Umbilical cord (tissue), 2 donors: Measurements from ENCODE around the gene AJAP1. TPM values are rescaled to one million over a fixed set of nuclear protein-coding genes. Genes with fewer than 3 reads are reported as not detected.
A peak's percentile ranks its signal among the peaks of the same experiment; 100 is the strongest.
"Not testable (repeated sequence)": the region's sequence is repeated elsewhere in the genome, so short reads cannot be mapped to it uniquely, and the experiment has no call there.

Experiments used
- DNase-seq: peaks from one replicate; pipeline ENCODE4 v3.0.0-alpha.2; 2015; ENCODE audit warnings: low spot score
- total RNA-seq: library from RNA; depleted of rRNA; stranded (reverse); fragments of >200 nt; gene quantifications from one replicate; pipeline ENCODE4 v1.2.3, GENCODE V29; 2014; ENCODE audit warnings: low replicate concordance; ENCODE audit not compliant: insufficient read depth

AJAP1 gene
- total RNA-seq, 1 donor from 2014 or later: 0.96 TPM

DNA sequence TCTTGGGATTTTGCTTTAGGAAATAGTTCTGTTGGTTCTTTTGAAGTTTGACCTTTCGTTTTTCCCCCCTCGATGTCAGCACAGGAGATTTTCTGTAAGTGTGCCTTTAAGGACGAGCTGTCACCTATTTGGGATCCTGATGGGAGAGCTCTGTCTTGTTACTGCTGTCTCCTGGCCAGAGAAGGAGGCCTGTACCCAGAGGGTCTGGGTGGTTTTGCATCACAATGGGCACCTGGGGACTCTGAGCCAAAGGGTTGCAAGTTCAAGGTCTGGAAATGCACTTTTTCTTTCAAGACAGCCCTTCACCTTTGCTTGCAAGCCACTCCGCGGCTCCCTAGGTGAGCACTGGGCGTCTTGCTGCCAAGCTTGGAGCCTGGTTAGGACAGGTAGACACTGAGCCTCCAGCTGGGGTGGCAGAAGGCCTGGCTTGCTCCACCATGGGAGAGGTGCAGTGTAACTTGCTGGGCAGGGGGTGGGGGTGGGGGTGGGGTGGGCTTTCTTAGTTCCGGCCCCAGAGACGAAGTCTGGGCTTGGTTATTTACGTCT, 2.9 kb downstream of the AJAP1 start:
- DNase-seq: no peak

DNA sequence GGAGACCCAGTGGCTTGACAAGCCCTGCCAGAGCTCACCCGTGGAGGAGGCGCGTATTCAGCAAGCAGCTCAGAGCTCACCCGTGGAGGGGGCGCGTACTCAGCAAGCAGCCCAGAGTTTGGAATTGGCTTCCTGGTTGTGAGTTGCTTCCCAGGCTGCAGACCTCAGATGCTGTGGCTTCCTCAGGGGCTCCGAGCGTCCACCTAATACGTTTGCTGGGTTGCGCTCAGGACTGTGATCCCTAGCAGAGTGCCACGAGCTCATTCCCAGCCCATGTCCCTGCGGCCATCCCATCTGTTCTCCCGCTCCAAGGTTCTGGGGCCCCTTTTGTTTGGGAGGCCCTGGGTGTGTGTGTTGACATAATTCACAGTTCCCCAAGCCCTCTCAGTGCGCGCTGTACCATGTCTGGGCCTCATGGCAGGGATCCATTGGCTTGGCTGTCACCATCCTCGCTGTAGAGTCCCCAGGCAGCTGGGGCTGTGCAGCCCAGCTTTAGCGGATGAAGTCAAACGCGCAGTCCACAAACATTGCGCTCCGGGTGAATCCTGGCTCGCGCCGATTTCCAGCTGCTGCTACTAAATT, 3.6 kb downstream of the AJAP1 start:
- peak; percentile 5 for DNase-seq

DNA sequence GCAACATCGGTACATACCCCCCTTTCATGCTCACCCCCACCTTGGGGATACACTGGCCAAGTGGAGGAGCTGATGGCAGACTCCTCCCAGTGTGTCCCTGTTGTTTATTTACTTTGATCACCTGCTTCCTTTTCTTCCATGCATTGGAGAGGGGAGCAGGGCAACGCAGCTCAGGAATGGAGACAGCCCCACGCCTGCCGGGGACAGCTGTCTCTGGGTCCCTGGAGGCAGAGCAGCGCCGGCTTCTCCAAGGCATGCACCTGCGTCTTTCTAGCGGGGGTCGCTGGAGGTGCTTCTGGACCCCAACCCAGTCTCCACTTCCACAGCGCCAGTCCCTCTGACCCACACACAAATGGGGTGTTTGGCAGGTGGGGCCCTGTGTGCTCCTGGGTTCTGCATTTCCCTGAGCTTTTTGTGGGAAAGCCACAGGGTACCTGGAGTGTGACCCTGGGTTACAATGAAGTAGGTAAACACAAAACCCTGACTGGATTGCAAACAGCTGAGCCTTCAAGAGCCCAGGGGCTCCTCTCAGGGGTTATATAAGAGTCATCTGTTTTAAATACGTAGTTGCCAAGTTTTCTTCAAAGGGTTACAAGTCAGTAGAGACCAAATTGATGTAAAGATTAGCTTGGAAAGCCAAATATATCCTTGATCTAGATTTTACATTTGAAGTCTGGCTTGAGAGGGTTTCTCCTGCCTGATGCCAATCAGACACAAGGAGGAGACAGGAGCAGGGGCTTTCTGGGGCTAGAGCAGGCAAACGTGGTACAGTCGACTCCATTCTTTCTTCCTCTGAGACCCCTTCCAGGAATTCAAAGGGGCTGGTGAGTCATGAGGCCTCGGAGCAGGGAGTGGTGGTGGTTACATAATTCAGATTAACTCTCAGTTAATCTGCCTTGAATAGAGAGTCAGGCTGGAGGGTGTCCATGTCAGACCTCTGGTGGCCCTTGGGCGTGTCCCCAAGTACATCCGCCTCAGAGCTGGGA, 4.5 kb downstream of the AJAP1 start:
- DNase-seq: no peak

DNA sequence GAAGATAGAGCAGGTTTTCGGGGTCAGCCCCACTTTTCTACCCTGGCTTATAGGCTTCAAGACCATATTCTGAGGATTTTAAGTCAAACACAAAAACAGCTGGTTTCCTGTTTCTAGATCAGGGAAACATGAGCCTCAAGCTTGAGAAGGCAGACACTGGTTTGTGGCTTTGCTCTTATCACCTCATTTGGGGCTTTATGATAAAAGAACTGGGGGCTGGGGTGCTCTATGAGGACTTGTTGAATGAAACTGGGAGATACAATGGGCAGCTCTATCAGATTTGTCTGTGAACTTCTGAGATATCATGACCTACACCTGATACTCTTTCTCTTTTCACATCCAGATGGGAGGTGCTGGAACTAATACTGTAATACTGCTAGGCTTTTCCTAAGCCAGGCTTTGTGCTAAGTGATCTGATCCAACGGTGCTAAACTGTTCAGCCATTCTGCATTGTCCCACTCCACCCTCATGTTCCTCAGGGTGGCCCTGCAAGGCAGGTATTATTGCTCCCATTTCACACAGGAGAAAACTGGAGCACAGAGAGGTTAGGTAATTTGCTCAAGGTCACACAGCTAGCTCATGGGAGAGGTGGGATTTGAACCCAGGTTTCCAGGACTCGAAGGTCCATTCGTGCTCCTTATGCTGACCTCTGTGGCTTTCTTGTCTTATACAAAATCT, 6.6 kb downstream of the AJAP1 start:
- DNase-seq: peak; percentile 49

DNA sequence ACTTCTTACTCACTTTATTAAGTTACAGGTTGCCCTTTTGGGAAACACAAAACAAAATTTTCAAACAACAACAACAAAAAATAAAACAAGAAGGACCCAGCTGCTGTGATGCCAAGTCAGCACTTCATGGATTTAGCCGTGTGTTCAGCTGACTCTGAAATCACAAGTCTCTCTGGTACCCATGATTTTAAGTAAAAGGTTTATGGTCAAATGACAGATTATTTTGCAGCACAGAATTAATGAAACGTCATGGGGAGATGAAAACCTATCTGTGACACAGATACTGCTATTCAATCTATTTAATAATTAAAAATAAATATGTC, 7.1 kb downstream of the AJAP1 start:
- DNase-seq: no peak

DNA sequence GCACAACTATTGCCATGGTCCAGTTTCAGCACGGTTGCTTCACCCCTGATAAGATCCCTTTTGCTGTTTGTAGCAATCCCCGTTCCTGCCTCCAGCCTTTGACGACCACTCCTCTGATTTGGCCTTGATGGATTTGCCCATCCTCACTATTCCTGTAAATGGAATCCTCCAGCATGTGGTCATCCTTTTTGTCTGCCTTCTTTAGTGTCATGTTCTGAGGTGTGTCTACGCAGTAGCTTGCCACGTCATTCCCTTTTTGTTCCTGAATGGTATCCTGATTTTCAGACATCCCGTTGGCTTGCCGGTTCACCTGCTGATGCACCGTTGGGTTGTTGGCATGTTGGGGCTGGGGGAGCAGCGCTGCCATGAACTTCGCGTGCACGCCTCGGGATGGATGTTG, 7.8 kb downstream of the AJAP1 start:
- no peak for DNase-seq

DNA sequence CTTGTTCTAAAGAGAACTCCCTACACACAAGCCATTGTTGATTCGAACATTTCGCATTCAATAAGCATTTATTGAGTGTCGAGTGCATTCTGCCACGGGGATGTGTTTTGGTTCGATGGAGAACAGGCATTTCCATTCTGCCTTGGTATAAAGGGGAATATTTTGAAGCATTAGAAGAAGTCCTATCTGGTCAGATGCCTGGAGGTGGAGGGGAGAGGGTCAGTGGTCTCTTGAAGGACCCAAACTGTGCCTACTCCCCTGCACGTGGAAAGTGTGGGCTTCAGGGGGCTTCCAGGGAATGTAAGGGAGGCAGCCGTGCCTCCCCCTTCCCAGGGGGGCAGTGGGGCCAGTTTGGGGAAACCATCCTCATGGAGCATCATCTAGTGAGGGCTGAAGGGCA, 8.3 kb downstream of the AJAP1 start:
- no peak for DNase-seq

DNA sequence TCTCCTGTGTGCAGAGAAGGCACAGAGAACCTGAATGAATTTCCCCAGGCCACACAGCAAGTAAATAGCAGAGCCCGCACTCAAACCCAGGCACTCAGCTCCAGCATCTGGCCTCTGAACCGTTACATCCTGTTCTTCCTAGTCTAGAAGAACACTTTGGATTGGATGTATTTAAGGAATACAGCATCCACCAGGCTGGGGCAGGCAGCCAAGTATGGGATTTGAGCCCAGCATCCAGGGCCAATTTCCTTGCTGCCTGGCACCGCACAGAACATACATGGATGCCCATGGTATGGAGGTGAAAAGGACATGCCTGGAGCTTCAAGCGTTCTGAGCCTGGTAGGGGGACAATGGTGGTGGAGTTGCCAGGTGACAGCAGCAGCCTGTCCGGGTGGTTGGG, 9.7 kb downstream of the AJAP1 start:
- DNase-seq: no peak

DNA sequence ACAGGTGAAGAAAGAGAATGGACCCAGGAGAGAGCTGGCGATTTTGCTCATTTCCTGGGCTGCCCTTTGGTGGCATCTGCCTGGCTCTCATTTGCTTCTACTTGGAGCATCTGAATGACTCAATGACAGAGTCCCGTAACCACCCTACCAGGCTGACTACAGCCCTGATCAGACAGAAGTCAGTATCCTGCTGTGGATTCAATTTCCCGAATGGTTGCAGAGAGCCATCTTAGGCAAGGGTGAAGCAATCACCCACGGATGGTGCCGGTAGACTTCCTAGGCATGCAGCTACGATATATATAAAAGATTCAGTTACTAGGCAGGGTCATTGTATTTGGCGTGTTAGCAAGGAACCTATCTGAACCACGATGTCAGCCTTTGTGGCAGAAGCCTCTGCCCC, 10.2 kb downstream of the AJAP1 start:
- DNase-seq: no peak

DNA sequence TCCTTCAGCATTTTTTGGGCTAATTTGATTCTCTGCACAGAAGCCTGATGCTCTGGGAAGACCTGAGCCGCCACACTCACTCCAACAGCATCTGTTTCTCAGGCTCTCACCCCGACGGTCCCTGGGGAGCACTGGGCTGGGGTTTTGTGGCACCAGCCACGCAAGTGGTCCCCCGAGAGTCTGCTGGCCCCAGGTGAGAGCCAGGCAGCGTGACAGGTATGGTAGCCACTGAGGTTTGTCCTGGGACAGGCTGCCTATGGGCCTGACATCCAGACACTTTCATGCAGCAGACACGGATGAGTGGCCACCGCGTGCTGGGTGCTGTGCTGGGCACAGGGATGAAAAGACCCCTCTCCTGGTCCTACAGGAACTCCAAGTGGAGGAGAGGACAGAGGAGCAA, 11.0 kb downstream of the AJAP1 start:
- DNase-seq: no peak

DNA sequence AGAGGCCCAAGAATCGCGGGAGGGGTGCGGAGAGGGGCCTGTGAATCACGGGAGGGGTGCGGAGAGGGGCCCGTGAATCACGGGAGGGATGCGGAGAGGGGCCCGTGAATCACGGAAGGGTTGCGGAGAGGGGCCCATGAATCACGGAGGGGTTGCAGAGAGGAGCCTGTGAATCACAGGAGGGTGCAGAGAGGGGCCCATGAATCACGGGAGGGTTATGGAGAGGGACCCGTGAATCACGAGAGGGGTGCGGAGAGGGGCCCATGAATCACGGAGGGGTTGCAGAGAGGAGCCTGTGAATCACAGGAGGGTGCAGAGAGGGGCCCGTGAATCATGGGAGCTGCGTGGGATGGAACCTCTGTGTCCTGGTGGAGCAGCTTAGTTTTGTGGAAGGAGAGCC, 12.3 kb downstream of the AJAP1 start:
- DNase-seq: not testable (repeated sequence)

DNA sequence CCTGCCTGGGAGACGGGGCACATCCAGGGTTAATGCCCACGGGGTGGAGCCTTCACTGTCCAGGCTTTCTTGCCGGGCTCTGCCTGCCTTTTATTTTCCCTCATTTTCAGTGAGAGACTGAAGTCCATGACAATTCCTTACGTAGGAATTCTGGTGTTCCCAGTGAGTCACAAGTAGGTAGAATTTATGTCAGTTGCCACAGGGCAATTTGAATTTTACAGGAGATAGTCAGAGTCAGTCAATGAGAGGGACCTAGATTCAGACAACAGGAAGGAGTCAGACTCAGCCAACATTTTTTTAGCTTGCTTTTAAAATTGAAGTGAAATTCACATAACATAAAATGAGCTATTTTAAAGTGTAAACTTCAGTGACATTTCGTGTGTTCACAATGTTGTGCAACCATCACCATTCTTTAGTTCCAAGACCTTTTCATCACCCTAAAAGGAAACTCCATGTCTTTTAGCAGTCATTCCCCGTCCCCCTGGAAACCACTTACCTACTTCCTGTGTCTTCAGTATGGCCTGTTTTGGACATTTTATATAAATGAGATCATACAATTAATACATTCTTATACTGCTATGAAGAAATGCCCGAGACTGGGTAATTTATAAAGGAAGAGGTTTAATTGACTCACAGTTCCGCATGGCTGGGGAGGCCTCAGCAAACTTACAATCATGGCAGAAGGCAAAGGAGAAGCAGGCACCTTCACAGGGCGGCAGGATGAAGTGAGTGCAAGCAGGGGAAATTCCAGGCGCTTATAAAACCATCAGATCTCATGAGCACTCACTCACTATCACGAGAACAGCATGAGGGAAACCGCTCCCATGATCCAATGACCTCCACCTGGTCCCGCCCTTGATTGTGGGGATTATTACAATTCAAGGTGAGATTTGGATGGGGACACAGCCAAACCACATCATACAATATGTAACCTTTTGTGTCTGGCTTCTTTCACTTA, 14.6 kb downstream of the AJAP1 start:
- DNase-seq: no peak

DNA sequence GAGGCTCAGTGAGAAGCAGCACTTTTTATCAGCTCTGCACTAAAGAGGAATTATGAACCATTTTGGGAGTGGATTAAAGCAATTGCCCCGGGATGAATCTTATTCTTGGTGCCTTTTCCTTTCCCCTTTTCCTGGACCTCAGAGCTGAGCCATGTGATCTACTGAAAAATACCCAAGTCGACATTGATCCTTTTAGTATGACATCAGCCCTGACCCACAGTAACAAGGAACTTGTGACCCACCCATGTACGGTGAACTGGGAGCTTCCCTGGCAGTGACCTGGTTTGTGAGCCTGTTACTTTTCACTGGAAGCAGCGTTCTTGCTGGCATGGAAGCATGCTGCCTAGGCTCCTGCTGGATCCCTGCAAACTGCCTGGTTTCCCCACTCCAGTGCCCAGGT, 15.9 kb downstream of the AJAP1 start:
- DNase-seq: no peak

DNA sequence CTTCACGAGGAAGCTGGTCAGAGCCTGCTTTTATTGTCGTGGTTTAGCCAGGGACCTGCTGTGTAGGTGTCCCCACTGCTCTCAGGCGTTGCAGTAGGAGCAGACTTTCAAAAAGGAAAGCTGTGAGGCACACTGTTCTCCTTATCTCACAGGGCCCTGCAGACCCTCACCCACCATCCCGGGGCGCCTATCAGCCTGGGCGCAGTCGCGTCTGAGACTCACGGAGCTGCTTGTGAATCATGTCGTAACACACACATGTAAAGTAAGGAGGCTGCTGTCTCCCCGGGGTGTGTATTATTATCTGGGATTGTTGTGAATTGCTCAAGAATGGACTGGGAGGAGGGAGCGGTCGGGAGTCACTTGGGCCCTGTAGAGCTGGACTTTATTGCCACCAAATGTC, 17.4 kb downstream of the AJAP1 start:
- no peak for DNase-seq

DNA sequence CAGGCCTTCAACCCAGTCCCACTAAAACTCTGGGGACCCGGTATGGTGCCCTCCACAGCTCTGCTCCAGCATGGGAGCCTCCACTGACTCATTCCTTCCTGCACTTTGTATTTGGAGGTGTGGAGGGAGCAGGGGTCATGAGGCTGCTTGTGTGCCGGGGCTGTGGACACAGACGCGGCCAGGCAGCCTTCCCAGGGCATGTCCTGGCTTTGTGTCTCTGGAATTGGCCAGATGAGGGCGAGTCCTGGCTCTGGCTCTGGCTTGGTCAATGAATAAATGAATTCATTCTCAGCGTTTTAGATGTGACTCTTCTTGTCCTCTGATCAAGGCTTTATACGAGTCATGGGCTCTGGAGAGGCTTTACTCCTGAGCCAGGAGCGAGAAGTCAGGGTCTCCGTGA, 19.1 kb downstream of the AJAP1 start:
- DNase-seq: no peak

DNA sequence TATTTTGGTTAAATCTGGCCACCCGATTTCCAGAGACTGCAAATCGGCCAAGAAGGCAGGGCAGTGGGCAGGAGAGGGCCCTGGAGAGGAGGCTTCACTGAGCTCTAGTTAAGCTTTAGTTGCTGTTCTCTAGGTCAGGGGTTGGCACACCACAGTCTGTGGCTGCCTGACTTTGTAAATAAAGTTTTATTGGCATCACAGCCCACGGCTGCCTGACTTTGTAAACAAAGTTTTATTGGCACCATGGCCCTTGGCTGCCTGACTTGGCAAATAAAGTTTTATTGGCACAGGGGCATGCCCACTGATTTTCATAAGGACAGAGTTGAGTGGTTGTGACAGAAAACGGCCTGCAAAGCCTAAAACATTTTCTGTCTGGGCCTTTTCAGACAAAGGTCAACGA, 19.7 kb downstream of the AJAP1 start:
- no peak for DNase-seq

DNA sequence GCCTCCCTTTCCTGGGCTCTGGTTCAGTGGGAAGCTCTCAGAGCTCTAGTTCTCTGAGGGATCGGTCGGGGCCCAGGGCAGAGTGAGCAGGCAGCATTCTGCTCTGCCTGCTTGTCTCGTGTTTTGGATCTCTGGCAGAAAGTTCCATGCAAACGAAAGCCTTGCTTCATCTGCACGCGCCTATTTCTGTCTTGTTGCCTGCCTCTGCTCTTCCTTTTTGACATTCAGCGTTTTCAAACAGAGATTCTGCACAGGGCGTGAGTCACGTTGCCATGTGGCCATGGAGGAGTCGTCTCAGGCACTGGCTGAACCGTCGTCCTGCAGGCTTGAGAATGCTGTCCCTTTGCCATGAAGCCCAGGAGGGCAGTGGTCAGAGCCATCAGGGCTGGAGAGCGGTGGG, 20.3 kb downstream of the AJAP1 start:
- DNase-seq: peak; percentile 27

DNA sequence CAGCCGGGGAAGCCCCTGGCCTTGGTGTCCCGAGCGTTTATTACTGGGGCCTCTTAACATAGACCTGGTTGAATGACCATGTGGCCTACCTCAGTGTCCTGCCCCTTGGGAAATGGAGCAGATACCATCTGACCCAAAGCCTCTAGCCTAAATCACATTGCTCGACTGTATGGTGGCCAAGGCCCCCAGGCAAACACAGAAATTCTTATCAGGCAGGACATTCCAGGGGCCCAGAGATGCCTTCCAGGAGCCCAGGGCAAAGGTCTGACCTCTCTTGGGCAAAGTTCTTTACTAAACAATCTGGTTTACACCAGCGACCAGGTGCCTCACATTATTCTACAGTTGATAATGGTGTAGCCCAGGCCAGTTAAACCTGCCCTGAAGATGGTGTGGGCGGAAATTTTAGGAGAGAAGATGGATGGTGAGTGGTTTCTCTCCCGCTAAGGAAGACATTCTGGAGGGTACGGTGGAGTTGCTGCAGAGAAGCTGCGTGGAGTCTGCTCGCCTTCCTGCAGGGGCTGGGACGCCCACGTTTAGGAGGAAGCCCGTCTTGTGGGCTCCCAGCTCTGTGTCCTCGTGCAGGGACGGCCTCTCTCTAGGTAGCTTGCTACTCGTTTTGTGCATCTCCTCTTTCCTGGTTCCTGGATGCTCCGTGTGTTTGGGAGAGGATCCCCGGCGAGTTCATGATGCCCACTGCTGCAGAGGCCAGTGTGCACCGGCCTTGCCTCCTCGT, 21.2 kb downstream of the AJAP1 start:
- DNase-seq: no peak

DNA sequence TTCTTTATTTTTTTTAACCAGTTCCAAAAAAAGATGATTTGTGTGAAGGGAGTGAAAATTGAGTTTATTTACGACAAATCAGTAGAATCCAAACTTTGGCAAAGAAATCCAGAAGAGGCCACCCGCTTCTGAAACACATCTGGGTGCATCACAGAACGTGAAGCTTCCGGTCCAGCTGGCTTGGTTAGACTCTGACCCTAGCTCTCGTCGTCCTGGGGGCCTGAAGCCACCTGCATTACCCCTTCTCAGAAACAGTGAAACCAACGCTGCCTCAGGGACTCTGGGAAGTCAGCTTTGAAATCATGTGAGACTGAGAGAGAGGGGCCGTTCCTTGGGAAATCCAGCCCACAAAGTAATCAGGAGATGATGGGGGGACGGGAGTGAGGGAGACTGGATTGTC, 21.8 kb downstream of the AJAP1 start:
- no peak for DNase-seq

DNA sequence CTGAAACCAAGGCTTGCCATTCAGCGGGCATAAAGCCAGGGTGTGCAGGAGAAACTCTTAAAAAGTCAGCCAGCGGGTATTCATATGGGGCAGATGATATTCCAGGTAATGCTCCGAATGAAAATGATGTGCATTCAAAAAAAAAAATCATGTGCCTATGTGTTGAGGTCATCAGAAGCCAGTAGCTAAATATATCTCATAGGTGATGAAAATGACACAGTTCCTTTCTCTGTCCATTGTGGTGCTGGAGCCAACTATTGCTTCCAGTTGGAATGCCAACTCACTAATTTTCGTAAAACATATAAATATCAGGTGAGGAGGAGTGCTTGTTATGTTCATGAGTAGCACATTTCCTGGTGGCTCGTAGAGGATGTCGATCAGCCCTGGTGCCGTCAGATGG, 23.2 kb downstream of the AJAP1 start:
- DNase-seq: no peak
